G401 (cell line): ENCODE results near the gene CYP11A1. TPM values are rescaled to one million over a fixed set of nuclear protein-coding genes. Genes with fewer than 3 reads are reported as not detected.

Experiments used
- DNase-seq: peaks from one replicate; pipeline ENCODE4 v3.0.0-alpha.2; 2015; ENCODE audit warnings: low spot score
- in situ Hi-C: cut with HindIII; loops from 2 replicates; pipeline ENCODE4 v1.10.0; 2016; ENCODE audit warnings: low sequenced_read_pairs, mixed read lengths
- total RNA-seq: library from RNA; depleted of rRNA; stranded (reverse); fragments of >200 nt; shearing (Covaris generic); gene quantifications from 2 replicates; pipeline ENCODE4 v1.2.3, GENCODE V29; 2014

The CYP11A1 gene
- total RNA-seq, 1 experiment from 2014 or later, result not detected

GRCh38 chr15:74402337-74402841, 34.9 kb upstream of the CYP11A1 start:
- DNase-seq, result no peak
- in situ Hi-C loops, result no loop called here

DNA sequence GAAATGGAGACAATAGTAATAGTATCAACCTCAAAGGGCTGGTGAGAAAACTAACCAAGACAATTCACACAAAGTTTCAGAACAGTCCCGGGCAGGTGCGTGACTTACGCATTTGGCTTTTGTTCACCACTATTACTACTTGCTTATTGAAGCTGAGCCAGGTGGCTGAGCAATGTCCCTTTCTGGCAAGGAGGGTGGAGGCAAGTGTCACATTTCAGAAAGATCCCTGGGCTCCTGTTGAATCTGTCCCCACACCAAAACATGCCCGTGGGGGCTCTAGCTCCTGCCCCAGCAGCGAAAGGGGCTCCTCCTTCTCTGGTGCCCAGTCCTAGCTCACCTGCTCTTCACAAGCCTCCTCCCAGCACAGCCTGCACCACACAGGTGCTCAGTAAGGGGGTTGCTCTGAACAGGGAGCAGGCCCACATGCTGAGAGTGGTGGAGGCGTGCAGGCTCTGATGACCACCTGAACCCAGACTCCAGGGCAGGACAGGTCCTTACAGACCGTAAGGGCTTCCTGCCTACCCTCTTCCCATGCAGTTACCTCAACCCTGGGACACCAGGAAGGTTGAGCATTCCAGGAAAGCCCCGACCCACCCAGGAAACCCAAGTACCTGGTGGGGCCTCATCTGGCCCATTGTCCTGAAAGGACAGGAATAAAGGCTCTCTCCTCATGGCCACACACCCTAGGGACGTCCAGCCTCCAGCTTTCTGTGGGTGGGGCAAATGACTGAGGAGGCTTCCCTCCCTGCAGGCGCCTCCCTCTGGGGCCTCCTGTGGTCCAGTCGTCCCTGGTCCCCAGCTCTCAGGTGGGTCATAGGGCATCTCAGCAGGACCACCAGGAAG, 33.7 kb upstream of the CYP11A1 start:
- no peak for DNase-seq
- in situ Hi-C loops, result no loop called here

- in situ Hi-C loops, result no loop called here
- no peak for DNase-seq
Observed at GRCh38 chr15:74400313-74400860, 32.9 kb upstream of the CYP11A1 start.

DNA sequence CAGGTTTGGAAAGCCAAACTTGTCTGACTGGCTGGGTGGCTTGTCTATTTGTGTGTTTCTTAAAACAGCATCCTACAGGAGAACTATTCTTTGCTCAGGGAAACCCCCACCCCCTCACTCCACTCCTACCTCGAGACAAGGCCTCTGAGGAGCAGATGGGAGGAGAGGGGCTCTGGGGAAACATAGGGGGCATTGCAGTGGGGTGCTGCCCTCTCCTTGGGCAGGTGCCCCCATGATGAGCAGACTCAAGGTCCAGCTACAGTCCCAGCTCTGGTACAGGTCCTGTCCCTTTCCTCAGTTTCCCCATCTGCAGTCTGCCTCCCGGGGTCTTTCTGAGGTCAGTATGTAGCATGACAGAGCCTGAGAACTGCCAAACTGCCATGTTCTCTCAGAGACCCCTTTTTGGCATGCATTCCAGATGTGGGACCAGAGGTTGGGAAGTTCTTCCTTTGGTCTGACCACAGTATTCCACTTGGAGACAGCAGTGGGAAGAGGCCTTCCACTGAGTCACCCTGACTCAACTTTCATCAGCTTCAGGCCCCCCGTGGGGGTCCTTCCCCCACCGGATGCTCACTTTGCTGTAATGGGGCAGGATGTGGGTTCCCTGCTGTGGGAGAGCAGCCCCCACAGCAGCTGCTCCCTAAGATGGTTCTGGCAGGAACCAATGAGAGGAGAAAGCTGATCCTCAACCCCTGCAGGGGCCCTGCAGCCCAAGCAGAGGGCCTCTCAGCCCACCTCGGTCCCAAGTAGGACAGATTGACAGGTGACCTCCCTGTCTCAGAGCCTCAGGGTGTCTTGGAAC, 32.3 kb upstream of the CYP11A1 start:
- in situ Hi-C loops, result no loop called here
- no peak for DNase-seq

- in situ Hi-C loops, result no loop called here
- DNase-seq, result no peak
Observed at GRCh38 chr15:74399100-74399499, 31.7 kb upstream of the CYP11A1 start.

- no peak for DNase-seq
- in situ Hi-C loops, result no loop called here
Observed at GRCh38 chr15:74398183-74398582, 30.7 kb upstream of the CYP11A1 start.

DNA sequence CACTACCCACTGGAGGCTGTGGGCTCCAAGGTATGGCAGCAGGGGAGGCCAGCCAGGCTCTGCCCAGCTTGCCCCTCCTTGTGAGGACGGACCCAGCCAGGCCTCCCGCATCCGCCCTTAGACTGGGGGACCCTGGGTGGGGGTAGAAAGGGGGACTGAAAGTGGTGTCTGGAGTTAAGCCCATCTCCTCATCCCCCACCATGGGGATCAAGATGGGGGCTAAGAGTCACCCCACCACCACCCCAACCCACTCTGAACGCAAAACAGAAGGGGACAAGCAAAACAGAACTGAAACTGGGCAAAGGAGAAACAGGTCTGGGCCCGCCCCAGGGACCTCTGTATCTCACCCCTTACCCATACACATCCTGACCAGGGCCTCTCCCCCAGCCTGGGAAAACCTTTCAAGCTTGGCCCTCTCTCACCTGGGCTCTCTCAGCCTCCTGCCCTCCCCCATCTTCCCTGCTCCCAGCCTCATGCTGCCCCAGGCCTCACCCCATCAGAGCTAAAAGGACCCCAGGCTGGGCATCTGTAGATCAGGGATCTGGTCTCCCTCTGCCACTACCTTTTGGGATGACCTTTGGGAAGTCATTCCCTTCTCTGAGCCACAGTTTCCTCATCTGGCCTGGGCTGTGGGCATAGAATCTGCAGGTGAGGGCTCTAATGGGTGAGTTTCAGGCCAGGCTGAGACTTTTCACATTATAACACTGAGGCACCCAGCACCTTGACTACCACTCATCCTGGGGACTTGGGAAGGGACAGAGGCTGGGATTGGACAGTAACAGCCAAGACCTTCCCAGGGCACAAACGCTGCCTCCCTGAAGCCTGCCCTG, 30.0 kb upstream of the CYP11A1 start:
- in situ Hi-C loops, result no loop called here
- no peak for DNase-seq

GRCh38 chr15:74396445-74397238, 29.2 kb upstream of the CYP11A1 start:
- no peak for DNase-seq
- in situ Hi-C loops, result no loop called here

- in situ Hi-C loops, result no loop called here
- DNase-seq, result no peak
Observed at GRCh38 chr15:74396146-74396438, 28.6 kb upstream of the CYP11A1 start.

GRCh38 chr15:74395319-74396145, 28.1 kb upstream of the CYP11A1 start:
- in situ Hi-C loops, result no loop called here
- DNase-seq, result no peak

DNA sequence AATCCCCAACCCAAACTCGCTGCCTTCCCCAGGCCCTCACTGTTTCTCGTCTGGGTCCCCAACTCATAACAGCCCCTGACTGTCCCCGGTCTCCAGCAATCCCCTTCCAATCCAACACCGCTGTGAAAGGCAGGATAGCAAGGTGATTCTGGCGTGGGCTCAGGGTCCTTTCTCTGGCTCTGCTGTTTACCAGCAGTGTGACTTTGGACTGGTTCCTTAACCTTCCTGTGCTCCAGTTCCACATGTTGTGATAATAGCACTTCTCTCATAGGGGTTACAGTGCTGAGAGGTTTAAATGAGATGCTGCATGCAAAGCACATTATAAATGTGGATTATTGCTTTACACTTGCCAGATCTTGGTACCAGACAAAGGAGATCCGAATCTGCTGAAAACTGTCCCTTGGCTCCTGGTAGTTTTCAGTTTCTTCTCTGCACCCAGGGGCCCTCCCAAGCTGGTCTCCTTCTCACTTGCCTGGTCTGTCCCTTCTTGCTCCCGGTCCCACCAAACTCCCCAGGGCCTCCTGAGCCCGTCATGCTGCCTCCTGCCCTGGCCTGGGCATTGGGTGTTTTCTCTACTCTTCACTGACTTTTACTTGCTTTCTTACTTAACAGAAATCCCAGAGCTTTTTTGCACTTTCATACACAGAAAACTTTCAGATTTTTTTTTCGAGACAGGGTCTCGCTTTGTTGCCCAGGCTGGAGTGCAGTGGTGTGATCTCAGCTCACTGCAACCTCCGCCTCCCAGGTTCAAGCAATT, 26.8 kb upstream of the CYP11A1 start:
- in situ Hi-C loops, result no loop called here
- no peak for DNase-seq

DNA sequence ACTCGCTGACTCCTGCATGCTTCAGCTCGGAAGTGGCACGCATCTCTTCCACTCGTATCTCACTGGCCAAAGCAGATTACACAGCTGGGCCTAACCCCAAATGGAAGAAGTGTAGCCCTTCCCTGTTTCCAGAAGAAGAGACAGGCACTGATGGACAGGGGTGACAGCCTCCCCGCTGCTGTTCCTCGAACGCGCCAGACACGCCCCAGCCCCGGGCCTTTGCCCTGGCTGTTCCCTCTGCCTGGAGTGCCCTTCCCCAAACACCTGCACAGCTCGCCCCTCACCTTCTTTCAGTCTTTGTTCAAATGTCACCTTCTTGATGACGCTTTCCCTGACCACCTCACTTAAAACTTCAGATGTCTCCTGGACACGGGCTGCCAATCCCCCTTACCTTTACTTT, 26.0 kb upstream of the CYP11A1 start:
- in situ Hi-C loops, result no loop called here
- DNase-seq, result no peak

DNA sequence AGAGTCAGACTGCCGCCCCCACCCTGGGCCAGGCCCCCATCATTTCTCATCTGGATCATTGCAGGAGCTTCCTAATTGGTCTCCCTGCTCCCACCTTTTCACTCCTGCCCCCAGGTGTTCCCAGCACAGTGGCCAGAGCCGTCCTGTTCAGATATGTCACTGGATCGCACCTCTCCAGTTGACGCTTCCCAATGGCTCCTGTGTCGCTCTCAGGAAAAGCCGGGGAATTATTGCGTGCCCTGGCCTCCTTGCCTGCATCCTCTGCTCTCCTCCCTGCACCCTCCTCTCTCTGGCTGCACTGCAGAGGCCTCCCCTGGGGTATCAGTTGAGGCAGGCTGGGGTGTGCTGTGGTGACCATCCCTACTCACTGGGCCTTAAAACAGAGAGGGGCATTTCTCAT, 25.5 kb upstream of the CYP11A1 start:
- in situ Hi-C loops, result no loop called here
- DNase-seq, result no peak

DNA sequence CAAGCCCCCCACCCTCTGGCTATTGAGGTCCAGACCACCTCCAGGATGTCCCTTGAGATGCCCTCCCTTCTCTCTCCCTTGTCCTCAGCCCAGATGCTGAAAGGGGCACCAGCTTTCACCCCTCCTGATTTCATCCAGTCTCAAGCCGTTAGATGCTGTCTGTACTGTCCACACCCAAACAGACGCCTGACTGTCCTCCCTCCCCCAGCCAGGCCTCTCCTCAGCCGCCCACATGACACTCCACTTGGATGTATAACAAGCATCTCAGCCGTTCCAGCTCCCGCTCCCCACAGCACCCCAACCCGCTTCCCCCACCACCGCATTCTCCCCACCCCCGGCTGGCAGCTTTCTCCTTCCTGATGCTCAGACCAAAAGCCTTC, 25.0 kb upstream of the CYP11A1 start:
- DNase-seq, result no peak
- in situ Hi-C loops, result no loop called here

DNA sequence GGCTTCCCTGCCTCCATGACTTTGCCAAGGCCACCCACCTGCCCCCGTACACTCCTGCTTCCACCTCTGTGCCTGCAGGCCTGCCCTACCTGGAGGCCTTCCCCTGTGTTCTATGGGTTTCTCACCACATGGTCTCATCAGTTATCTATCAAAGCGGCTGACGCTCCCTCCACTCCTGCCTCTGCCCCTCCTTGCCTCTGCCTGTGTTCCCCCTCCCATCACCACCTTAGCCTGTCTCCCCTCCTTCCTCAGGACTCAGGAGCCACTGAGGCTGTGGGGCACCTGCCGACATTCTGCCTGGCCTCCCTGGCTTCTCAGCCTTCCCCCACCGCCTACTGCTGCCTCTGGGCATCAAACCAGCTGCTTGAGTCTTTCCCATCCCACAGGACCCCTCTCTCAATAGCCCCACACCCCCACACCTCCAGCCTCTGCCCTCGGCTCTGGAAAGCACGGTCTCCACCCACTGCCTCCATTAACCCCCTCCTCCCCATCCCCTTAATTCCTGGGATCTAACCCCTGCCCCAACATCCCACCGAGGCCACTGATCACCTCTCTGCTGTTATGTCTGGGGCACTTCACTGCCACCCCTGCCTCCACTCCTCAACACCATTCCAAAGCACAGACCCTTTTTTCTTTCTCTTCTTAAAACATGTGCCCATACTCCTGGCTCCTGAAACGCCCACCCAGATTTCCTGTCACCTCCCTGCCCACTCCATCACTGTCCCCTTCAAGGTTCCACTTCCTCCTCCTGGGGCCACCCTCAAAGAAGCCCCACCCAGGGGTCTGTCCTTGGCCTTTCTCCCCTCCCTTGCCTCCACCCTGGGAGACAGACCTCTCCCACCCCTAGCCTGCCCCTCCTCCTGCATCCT, 24.4 kb upstream of the CYP11A1 start:
- in situ Hi-C loops, result no loop called here
- no peak for DNase-seq

DNA sequence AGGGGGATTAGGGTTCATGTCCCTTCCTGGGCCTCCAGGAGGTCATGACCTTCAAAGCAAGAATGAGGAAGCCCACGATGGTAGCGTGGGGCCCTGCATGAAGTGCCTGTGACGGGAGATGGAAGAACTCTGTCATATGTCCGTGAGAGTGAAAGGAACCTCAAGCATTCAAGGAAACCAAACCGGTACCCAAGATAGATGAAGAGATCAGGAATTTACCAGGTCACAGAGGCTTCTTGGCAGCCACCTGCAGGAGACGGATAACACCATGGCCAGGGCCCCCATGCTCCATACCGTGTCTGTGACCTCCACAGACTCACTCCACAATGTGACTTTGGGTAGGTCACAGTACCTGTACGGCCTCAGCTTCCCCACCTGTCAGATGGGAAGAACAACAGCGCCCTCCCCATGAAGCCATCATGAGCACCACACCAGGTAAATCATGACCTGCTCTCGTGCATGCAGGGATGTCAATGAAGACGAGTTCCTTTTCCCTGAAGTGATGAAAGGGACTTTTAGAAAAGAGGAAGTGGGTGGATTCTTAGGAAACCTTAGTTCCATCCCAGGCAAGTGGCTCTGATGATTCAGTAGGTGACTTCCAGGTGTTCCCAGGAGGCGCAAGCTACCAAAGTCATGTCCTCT, 23.3 kb upstream of the CYP11A1 start:
- DNase-seq, result no peak
- in situ Hi-C loops, result no loop called here
